WERI-Rb-1 (cell line): ENCODE data around the gene NT5C1B.

Source experiments
- DNase-seq: peaks from one replicate; pipeline ENCODE4 v3.0.0-alpha.2; 2020
- H3K27ac ChIP-seq: fragments of 250-450 bp; sonication (Bioruptor Pico); 2 replicates; pipeline ENCODE4 v1.5.1; 2020; ENCODE audit warnings: mild to moderate bottlenecking, moderate library complexity
- H3K27me3 ChIP-seq: fragments of 250-450 bp; sonication (Bioruptor Pico); 2 replicates; pipeline ENCODE4 v1.5.1; 2021; ENCODE audit warnings: mild to moderate bottlenecking, low read depth, moderate library complexity; ENCODE audit not compliant: insufficient read depth, severe bottlenecking
- H3K36me3 ChIP-seq: fragments of 250-450 bp; sonication (Bioruptor Pico); 2 replicates; pipeline ENCODE4 v1.5.1; 2020; ENCODE audit warnings: mild to moderate bottlenecking, moderate library complexity
- H3K4me3 ChIP-seq: 2 replicates; pipeline ENCODE4 v1.5.1; 2011; ENCODE audit warnings: low read depth, mild to moderate bottlenecking, control low read depth, low read length
- H3K9me3 ChIP-seq: fragments of 250-450 bp; sonication (Bioruptor Pico); 2 replicates; pipeline ENCODE4 v1.5.1; 2021; ENCODE audit warnings: mild to moderate bottlenecking, moderate library complexity; ENCODE audit not compliant: severe bottlenecking
- TF ChIP-seq, protein P1 (sequence below): IDR thresholded peaks from 2 replicates; pipeline ENCODE4 v1.5.1; 2011; ENCODE audit warnings: low read depth, mild to moderate bottlenecking, control low read depth, inconsistent platforms, low read length

NT5C1B gene

GRCh38 chr2:18544171-18544570, 45.2 kb downstream of the NT5C1B start:
- Histone ChIP-seq H3K9me3 (no peaks in the 10 kb centered on the region), H3K4me3 (no peak overlapping the region), H3K27ac (no peak overlapping the region), H3K36me3 (no peaks in the 10 kb centered on the region), H3K27me3 (no peaks in the 10 kb centered on the region)
- DNase-seq, result no peak
- TF ChIP-seq, protein P1, sequence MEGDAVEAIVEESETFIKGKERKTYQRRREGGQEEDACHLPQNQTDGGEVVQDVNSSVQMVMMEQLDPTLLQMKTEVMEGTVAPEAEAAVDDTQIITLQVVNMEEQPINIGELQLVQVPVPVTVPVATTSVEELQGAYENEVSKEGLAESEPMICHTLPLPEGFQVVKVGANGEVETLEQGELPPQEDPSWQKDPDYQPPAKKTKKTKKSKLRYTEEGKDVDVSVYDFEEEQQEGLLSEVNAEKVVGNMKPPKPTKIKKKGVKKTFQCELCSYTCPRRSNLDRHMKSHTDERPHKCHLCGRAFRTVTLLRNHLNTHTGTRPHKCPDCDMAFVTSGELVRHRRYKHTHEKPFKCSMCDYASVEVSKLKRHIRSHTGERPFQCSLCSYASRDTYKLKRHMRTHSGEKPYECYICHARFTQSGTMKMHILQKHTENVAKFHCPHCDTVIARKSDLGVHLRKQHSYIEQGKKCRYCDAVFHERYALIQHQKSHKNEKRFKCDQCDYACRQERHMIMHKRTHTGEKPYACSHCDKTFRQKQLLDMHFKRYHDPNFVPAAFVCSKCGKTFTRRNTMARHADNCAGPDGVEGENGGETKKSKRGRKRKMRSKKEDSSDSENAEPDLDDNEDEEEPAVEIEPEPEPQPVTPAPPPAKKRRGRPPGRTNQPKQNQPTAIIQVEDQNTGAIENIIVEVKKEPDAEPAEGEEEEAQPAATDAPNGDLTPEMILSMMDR, result no peak

DNA sequence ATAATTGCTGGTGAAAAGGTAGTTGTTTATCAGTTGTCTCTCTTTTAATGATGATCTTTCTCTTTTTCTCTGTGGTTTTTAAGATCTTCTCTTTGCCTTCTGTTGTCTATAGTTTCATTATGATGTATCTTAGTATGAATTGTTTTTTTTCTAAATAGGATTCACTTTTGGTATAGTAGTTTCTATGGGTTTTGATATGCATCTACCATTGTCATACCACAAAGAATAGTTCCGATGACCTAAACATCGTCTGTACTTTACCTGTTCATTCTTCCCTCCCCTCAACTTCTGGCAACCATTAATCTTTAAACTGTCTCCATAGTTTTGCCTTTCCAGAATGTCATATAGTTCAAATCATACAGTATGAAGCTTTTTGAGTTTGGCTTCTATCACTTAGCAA, 48.5 kb downstream of the NT5C1B start:
- H3K36me3 ChIP-seq, result no peaks in the 10 kb centered on the region
- H3K9me3 ChIP-seq, result no peaks in the 10 kb centered on the region

GRCh38 chr2:18536697-18537096, 52.7 kb downstream of the NT5C1B start:
- H3K36me3 ChIP-seq, result no peaks in the 10 kb centered on the region
- H3K27ac ChIP-seq, result no peak overlapping the region
- TF ChIP-seq, protein P1, result no peak
- no peak overlapping the region for H3K4me3 ChIP-seq
- DNase-seq, result no peak
- peaks cover 15% of the 10 kb centered on the region for H3K27me3 ChIP-seq
- no peaks in the 10 kb centered on the region for H3K9me3 ChIP-seq

More for the DNA sequence above, 48.5 kb downstream of the NT5C1B start:
- no peak overlapping the region for H3K4me3 ChIP-seq
- TF ChIP-seq, protein P1, result no peak
- no peak for DNase-seq
- no peak overlapping the region for H3K27ac ChIP-seq
- no peaks in the 10 kb centered on the region for H3K27me3 ChIP-seq

- Histone ChIP-seq H3K36me3 (no peaks in the 10 kb centered on the region), H3K9me3 (no peaks in the 10 kb centered on the region), H3K4me3 (no peak overlapping the region), H3K27ac (no peak overlapping the region), H3K27me3 (peaks cover 15% of the 10 kb centered on the region)
- TF ChIP-seq, protein P1, result no peak
- no peak for DNase-seq
These were observed 53.3 kb downstream of the NT5C1B start for GRCh38 chr2:18536100-18536499.

GRCh38 chr2:18531194-18531593, 58.2 kb downstream of the NT5C1B start:
- Histone ChIP-seq H3K27me3 (peaks cover 41% of the 10 kb centered on the region), H3K9me3 (no peaks in the 10 kb centered on the region)
- TF ChIP-seq, protein P1, result no peak

GRCh38 chr2:18527822-18528221, 61.5 kb downstream of the NT5C1B start:
- H3K27ac ChIP-seq, result no peak overlapping the region
- no peak for DNase-seq
- no peaks in the 10 kb centered on the region for H3K9me3 ChIP-seq
- H3K27me3 ChIP-seq, result peaks cover 56% of the 10 kb centered on the region
- no peaks in the 10 kb centered on the region for H3K36me3 ChIP-seq
- TF ChIP-seq, protein P1, result no peak
- H3K4me3 ChIP-seq, result no peak overlapping the region

More at GRCh38 chr2:18531194-18531593, 58.2 kb downstream of the NT5C1B start:
- no peaks in the 10 kb centered on the region for H3K36me3 ChIP-seq
- H3K27ac ChIP-seq, result no peak overlapping the region
- H3K4me3 ChIP-seq, result no peak overlapping the region
- no peak for DNase-seq
